GM18520 (cell line): ENCODE results near the gene FAM114A2.

Experiments used
- ATAC-seq: cut with Tn5 transposase; IDR thresholded peaks from one replicate; pipeline ENCODE4 v1.9.1; 2021; ENCODE audit not compliant: unreplicated experiment

Gene FAM114A2

GRCh38 chr5:153987301-153987700 lies 51.4 kb downstream of the FAM114A2 start:
- no peak for ATAC-seq

- no peak for ATAC-seq
Observed at GRCh38 chr5:153985498-153985897, 53.2 kb downstream of the FAM114A2 start.

GRCh38 chr5:153983885-153984284 lies 54.8 kb downstream of the FAM114A2 start:
- ATAC-seq: no peak

- no peak for ATAC-seq
Observed at GRCh38 chr5:153981905-153982605, 56.7 kb downstream of the FAM114A2 start.

- no peak for ATAC-seq
Observed at GRCh38 chr5:153979028-153979783, 59.5 kb downstream of the FAM114A2 start.

GRCh38 chr5:153974813-153975163 lies 63.9 kb downstream of the FAM114A2 start:
- no peak for ATAC-seq

- no peak for ATAC-seq
Observed at GRCh38 chr5:153974131-153974812, 64.4 kb downstream of the FAM114A2 start.

- no peak for ATAC-seq
Observed at GRCh38 chr5:153972240-153972639, 66.5 kb downstream of the FAM114A2 start.

GRCh38 chr5:153970496-153970895 lies 68.2 kb downstream of the FAM114A2 start:
- no peak for ATAC-seq

- no peak for ATAC-seq
Observed at GRCh38 chr5:153969563-153969895, 69.2 kb downstream of the FAM114A2 start.

GRCh38 chr5:153968761-153969562 lies 69.7 kb downstream of the FAM114A2 start:
- ATAC-seq: no peak

GRCh38 chr5:153964880-153965645 lies 73.6 kb downstream of the FAM114A2 start:
- ATAC-seq: no peak

GRCh38 chr5:153964191-153964879 lies 74.4 kb downstream of the FAM114A2 start:
- no peak for ATAC-seq

- ATAC-seq: no peak
Observed at GRCh38 chr5:153960269-153961215, 78.2 kb downstream of the FAM114A2 start.

- ATAC-seq: no peak
Observed at GRCh38 chr5:153959134-153959957, 79.4 kb downstream of the FAM114A2 start.

- no peak for ATAC-seq
Observed at GRCh38 chr5:153957205-153957604, 81.5 kb downstream of the FAM114A2 start.

GRCh38 chr5:153953411-153953810 lies 85.3 kb downstream of the FAM114A2 start:
- no peak for ATAC-seq

GRCh38 chr5:153952893-153953292 lies 85.8 kb downstream of the FAM114A2 start:
- ATAC-seq: no peak
